ENCODE data around the gene PLB1. TPM values are rescaled to one million over a fixed set of nuclear protein-coding genes. Genes with fewer than 3 reads are reported as not detected.

Gene PLB1
- total and polyA plus RNA-seq, 2 experiments from 2014 or later, result 0.06 to 0.21 TPM

- H3K9me2 ChIP-seq (ENCODE audit: insufficient read depth), result no peaks in the 10 kb centered on the region; the same call in 1 of the 2 replicates
- no peaks in the 10 kb centered on the region for H3K36me3 Mint-ChIP-seq (ENCODE audit: low read depth)
- no peak overlapping the region for H3K27ac ChIP-seq (ENCODE audit: low read depth)
- no peaks in the 10 kb centered on the region for H3F3A ChIP-seq (replicated peaks; ENCODE audit: low read depth)
- H3K79me2 ChIP-seq (replicated peaks; ENCODE audit: insufficient read depth), result no peaks in the 10 kb centered on the region
- no peaks in the 10 kb centered on the region for H3K27me3 ChIP-seq (ENCODE audit: insufficient read depth)
- H3K4me3 ChIP-seq, result no peak overlapping the region
- H3K4me2 ChIP-seq, result no peak overlapping the region
- H3K4me3 Mint-ChIP-seq, result no peak overlapping the region
- no peak overlapping the region for H3K27ac Mint-ChIP-seq
- no peaks in the 10 kb centered on the region for H3K4me1 Mint-ChIP-seq
- no peak for TF ChIP-seq CTCF (conservative IDR thresholded peaks at IDR 0.05; ENCODE audit: low read depth in 2 of 2)
- no peak for TF ChIP-seq ETS1 (IDR thresholded peaks at IDR 0.05)
- TF ChIP-seq EZH2 (IDR thresholded peaks at IDR 0.05; ENCODE audit: low read depth, unreplicated experiment), result no peak
- TF ChIP-seq NANOG (IDR thresholded peaks at IDR 0.05; ENCODE audit: borderline replicate concordance), result no peak
- no peak for TF ChIP-seq STAT1 (IDR thresholded peaks at IDR 0.05; ENCODE audit: unreplicated experiment)
- TF ChIP-seq ZNF462 (CRISPR knock-in tag; IDR thresholded peaks at IDR 0.05), result no peak
- no peak for TF ChIP-seq POLR2AphosphoS5 (IDR thresholded peaks at IDR 0.05; ENCODE audit: low read depth)
- no peak for TF ChIP-seq REST (IDR thresholded peaks at IDR 0.05; ENCODE audit: unreplicated experiment)
- TF ChIP-seq EZH2phosphoT487 (IDR thresholded peaks at IDR 0.05; ENCODE audit: unreplicated experiment), result no peak
- no peak for TF ChIP-seq ZNF114 (CRISPR knock-in tag; IDR thresholded peaks at IDR 0.05)
- no peak for TF ChIP-seq JUNB (IDR thresholded peaks at IDR 0.05; ENCODE audit: unreplicated experiment)
- TF ChIP-seq ZNF331 (CRISPR knock-in tag; IDR thresholded peaks at IDR 0.05; ENCODE audit: low read depth), result no peak
- TF ChIP-seq CREB1 (CRISPR knock-in tag; IDR thresholded peaks at IDR 0.05; ENCODE audit: low read depth), result no peak
- no peaks in the 10 kb centered on the region for H3K36me3 ChIP-seq (ENCODE audit: insufficient read depth)
- H3K4me1 ChIP-seq (ENCODE audit: insufficient read depth), result no peaks in the 10 kb centered on the region
- H4K20me1 ChIP-seq (replicated peaks; ENCODE audit: insufficient read depth), result no peaks in the 10 kb centered on the region
- no peak overlapping the region for H2AFZ ChIP-seq
- no peak for ATAC-seq
- no peaks in the 10 kb centered on the region for H3K27me3 Mint-ChIP-seq (ENCODE audit: insufficient read depth, low read depth, poor library complexity)
- DNase-seq (ENCODE audit: low spot score), result no peak
- H3K9me3 Mint-ChIP-seq, result peaks cover 6% of the 10 kb centered on the region; the same call in 2 of the 3 replicates
Observed at GRCh38 chr2:28509361-28509760, 13.5 kb downstream of the PLB1 start.
